Nucleus accumbens (tissue), 56 donors: ENCODE measurements around the gene PLSCR1.
"Not testable (repeated sequence)": the region's sequence is repeated elsewhere in the genome, so short reads cannot be mapped to it uniquely, and the experiment has no call there.

Experiments used
- DNase-seq, 56 donors: peaks; one replicate each; lab custom pipeline; 2025; lab: John Stamatoyannopoulos, UW

The PLSCR1 gene

DNA sequence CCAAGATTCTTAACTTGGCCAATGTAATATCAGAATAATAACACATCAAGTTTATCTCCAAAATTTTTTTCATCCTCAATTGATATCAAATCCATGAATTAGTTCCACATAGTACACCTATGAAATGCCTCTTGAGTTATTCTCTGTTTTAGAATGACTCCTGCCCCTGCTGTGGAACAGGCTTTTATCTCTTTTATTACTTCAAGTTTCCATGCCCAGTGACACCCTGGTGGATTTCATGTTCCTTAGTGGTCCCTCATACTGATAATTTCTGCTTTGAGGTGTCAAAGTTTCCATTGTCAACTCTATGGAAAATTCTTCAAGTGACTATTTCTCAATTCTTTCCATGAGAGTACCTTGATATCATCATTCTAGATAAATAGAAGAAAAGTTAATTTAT is 24.6 kb downstream of the PLSCR1 start:
- no peak for DNase-seq

DNA sequence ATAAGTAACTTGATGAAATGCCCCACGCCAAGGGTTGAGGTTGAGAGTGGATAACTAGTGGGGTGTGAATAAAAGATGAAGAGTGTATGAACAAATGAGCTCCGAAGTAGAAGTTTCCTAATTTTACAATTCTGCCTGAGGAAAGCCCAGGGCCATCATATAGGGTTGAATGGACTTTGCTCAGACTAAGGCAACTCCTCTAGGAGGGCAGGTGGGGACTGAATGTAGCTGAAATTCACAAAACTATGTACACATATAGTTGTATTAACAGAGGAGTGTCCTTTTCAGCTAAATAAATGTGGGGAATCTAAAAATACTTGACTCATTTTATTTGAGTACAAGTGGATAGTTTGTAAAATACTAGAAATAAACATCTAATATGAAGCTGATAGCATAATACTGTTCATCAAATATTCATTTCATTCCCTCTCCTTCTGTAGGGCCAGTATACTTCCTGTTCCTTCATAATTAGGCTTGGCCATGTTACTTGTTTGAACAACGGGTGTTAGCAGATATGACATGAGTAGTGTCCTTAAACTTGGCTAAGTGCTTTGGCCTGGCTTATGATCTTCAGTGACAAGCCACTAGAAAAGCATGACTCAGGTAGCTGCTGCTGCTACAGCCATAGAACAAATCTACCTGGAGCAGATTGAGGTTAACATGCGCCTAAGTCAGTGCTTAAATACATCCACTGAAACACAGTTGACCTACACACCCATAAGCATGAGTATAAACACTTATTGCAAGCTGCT is 26.5 kb downstream of the PLSCR1 start:
- no peak for DNase-seq

DNA sequence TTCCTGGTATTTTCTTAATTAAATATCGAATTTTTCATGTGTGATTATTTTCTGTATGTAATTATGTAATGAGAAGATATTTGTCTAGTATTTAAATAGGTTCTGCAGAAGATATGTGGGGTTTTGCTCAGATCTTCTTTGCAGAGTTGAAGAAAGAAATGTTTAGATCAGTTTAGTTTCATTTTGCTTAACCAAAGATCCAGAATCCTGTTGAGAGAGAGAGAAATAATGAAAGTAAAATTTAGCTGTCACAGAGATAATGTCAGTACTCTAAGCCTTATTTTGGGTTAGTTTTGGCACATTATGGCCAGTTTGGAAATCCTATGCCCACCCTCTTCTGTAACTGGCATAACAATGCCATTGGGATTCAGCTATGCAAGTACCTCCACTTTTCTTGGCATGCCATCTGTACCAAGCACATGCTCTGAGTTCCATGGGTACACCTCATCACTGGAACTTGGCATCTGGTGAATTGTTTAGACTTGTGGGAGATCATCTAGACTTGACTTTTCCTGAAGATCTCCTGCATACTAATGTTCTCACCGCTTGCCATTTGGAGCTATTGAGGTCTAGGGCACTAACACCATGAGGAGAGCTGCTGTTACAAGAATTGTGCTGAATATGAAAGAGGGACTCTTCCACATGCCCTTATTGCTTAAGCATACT is 30.9 kb downstream of the PLSCR1 start:
- no peak for DNase-seq

DNA sequence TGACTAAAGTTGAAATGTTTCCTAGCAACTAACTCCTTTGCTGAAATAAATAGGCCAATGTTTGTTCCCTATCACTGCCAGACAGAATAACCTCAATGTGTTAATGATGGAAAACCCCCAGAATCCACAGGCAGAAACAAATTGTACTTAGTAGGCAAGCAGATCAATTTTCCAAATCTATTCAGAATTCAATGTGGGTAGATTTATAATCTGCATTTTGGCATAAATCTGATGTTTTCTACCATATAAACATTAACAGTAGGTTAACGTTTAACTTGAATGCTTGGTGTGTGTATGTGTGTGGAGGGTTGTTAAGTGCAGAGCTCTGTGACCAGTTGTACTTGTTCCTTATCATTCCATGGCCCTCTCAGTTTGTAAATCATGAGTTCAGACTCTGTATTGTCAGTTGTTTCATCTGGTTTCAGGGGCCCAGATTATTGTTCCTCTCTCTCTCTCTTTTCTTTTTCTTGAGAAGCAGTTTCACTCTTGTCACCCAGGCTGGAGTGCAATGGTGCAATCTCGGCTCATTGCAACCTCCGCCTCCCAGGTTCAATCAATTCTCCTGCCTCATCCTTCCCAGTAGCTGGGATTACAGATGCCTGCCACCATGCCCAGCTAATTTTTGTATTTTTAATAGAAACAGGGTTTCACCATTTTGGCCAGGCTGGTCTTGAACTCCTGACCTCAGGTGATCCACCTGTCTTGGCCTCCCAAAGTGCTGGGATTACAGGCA is 32.8 kb downstream of the PLSCR1 start:
- DNase-seq, result no peak

DNA sequence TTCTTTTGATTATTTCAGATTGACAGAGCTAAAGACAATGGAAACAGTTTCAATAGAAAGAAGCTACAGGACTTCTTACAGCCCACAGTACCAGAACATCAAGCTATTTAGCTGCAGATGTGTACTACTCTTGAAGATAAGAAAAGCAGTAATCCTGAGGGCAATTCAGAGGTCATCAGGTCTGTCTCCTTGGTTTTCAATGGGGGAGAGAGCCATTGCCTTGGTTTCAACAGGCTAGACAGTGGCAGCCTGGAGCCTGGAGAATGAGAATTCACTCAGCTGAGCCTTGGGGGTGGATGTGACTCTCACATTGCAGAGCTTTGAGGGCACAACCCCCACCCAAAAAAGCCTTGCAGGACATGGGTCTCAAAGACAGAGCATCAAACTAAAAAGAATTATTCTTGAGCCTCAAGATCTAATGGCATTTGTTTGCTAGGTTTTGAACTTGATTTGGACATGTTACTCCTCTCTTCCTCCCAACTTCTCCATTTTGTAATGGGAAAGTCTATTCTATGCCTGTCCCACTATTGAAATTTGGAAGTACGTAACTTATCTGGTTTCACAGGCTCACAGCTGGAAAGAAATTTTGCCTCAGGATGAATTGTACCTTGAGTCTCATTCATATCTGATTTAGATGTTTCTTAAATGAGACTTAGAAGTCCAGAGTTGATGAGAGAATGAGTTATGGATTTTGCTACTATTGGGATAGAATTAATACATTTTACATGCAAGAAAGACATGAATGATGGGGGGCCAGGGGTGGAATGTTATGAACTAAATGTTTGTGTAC is 36.9 kb downstream of the PLSCR1 start:
- no peak for DNase-seq

DNA sequence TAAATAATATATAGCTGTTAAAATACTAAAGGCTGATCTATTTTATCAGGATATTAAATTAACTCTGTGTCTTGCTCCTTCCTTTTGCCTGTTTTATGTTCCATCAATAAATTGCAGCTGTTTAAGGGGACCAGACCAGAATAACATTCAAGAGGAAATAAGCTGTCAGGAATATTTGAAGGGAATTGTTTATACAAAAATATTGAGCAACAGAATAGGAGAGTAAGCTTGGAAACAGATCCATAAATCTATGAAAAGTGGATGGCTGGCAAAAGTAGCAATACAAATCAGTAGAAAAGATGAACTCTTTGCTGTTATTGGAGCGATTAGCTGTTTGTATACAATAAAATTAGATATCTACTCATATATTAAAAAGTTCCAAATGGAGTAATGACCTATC is 38.9 kb downstream of the PLSCR1 start:
- no peak for DNase-seq

DNA sequence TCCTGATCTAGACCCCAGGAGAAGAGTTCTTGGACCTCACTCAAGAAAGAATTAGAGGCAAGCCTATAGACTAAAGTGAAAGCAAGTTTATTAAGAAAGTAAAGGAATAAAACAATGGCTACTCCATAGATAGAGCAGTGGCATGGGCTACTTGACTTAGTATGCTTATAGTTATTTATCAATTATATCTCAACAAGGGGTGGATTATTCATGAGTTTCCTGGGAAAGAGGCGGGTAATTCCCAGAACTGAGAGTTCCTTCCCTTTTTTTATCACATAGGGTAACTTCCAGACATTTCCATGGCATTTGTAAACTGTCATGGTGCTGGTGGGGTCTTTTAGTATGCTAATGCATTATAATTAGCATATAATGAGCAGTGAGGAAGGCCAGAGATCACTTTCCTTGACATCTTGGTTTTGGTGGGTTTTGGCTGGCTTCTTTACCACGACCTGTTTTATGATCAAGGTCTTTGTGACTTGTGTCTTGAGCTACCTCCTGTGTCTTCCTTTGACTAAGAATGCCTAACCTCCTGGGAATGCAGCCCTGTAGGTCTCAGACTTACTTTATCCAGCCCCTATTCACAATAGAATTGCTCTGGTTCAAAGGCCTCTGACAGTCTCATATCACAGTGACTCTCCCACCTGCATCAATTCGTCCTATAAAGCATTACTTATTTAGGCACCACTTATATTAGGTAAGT is 39.8 kb downstream of the PLSCR1 start:
- DNase-seq, result no peak

DNA sequence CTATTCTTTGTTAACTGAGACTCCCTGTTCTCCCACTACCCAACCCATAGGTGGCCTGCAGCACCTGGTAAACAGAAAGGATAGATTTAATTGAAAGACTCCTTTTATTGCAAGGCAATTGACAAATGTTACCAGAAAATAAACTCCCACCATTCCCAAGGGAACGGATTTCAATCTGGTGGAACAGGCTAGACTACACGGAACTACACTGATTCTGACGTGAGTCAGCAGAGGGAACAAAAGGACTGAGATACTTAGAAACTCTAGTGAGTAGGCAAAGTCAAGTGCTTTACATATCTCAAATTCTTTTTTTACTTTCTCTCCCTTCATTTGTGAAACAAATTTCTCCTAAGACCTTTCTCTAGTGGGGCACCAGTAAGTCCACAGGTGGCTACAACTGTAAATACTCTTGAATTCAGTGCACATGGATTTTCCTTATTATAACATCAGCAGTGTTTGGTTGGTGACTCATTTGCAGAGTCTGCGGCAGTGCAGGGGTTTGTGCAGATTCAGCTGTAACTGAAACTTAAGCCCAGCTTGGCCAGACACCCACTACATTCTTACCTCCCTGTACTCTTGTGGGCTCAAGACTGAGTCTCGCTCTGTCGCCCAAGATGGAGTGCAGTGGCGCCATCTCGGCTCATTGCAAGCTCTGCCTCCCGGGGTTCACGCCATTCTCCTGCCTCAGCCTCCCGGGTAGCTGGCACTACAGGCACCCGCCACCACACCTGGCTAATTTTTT is 40.8 kb downstream of the PLSCR1 start:
- no peak for DNase-seq

DNA sequence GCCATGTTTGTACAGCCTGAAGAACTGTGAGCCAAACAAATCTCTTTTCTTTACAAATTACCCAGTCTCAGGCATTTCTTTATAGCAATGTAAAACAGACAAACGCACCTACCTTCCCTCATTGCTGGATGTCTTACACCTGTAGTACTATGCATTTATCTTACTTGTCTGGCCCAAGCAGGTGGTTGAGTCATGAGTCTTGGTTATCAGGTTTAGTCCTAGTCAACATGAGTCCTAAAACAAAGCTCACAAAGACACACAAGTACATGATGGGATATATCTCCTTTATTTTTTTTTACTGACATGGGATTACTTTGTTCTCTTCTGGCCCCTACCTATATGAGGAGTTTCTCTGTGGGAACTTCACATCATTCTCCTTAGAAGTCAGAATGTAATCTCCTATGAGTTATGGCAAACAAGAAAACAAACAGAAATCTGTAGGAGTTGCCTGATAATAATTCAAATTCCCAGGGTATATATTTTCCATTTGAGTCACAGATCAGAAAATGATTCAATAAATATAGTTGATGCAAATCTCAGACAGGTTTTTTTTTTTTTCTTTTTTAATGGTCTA is 41.4 kb downstream of the PLSCR1 start:
- DNase-seq, result no peak

DNA sequence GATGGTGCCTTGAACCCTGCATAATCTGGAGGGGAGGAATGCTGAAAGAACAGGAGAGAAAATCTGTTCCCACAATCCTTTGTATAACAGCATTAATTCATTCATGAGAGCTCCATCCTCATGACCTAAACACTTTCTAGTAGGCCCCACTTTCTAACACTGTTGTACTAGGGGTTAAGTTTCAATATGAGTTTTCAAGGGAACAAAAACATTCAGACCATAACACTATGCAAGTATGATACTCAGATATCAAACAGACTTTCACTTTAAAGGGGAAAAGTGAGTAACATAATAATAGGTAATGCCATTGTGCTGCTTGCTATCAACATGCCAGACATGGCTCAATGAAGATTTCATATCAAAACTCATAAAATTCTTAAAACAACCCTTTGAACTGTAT is 42.7 kb downstream of the PLSCR1 start:
- no peak for DNase-seq

DNA sequence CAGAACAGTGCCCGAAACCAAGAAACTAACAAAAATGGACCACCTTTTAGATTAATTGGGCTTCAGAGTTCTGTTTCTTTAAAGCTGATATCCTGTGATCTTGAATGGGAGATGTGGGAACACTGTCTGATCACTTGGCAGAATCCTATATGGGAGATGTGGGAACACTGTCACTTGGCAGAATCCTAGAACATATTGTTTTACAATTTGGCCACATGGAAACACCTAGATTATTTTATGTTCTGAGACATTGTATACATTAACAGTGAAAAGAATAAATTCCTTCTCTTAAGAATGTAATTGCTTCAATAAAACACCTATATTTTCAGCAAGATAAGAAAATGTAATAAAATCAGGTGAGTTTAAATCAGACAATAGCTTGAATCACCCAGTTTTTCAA is 44.7 kb downstream of the PLSCR1 start:
- no peak for DNase-seq

DNA sequence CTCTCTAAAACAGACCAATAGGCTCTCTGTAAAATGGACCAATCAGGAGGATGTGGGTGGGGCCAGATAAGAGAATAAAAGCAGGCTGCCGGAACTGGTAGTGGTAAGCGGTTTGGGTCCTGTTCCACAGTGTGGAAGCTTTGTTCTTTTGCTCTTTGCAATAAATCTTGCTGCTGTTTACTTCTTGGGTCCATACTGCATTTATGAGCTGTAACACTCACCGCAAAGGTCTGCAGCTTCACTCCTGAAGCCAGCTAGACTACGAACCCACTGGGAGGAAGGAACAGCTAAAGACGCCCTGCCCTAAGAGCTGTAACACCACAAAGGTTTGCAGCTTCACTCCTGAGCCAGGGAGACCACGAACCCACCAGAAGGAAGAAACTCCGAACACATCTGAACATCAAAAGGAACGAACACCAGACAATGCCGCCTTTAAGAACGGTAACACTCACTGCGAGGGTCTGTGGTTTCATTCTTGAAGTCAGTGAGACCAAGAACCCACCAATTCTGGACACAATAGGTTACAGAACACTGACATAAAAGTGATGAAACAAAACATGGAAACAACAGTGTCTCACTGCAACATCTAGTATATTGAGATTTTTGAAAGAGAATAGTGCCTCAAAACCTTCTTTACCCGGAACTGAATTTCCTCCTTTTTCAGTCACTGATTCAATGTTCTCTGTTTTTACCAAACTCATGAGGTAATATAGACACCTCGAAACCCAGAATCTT is 46.2 kb downstream of the PLSCR1 start:
- no peak for DNase-seq

DNA sequence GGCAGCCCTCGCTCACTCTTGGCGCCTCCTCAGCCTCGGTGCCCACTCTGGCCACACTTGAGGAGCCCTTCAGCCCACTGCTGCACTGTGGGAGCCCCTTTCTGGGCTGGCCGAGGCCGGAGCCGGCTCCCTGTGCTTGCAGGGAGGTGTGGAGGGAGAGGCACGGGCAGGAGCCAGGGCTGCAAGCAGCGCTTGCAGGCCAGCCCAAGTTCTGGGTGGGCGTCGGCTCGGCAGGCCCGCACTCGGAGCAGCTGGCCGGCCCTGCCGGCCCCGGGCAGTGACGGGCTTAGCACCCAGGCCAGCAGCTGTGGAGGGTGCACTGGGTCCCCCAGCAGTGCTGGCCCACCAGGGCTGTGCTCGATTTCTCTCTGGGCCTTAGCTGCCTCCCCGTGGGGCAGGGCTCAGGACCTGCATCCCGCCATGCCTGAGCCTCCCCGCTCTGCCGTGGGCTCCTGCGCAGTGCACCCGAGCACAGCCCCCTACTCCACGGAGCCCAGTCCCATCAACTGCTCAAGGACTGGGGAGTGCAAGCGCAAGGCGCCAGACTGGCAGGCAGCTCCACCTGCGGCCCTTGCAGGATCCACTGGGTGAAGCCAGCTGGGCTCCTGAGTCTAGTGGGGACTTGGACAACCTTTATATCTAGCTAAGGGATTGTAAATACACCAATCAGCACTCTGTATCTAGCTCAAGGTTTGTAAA is 47.1 kb downstream of the PLSCR1 start:
- DNase-seq, result not testable (repeated sequence)

DNA sequence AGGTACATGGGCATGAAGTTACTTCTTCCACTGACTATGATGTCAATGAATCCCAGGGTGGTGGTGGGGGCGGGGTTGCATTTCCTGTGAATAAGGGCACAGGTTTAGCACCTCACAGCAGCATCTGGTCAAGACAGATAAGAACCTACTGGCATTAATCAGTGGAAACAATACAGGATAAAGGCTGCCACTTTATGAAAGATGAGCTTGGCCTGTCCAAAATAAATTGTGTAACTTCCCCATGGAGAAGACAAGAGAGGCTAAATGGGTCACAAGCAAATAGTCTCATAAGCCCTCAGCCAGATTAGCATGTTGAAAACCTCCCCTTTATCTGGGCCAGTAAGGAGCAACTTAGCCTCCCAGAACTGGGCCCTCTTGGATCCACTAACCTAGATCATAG is 47.7 kb downstream of the PLSCR1 start:
- no peak for DNase-seq

DNA sequence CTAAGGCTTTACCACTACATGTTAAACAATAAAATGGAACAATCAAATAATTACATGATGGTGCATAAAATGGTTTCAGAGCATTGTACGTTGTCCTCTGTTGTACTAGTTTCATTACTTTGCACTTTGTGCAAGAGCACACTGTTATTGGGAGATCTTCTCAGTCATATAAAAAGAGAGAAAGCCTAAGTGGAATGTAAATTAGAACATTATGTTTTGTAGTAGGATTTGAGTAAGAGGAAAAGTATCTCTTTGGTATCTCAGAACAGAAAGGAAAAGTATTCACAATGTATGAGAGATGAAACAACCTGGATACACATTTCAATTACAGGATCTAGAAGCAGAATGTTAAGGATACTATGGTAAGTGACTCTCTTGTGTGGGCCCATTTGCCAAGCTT is 48.2 kb downstream of the PLSCR1 start:
- no peak for DNase-seq

DNA sequence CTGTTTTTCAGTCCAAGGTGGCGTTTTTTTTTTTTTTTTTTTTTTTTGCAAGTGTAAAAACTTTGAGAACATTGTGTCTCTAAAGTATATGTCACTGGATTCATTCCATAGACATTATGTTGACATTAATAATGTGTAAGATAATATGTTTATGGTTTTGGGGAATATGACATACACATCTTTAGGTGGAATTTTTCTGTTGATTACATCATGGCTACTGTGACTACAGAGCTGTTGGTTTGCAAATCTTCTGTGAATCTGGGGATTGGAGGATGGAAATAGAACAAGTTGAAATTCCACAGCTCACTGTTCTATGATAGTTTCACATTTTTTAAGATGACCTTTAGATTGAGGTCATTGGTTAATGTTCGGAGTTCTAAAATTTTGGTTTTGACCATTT is 50.6 kb downstream of the PLSCR1 start:
- no peak for DNase-seq

DNA sequence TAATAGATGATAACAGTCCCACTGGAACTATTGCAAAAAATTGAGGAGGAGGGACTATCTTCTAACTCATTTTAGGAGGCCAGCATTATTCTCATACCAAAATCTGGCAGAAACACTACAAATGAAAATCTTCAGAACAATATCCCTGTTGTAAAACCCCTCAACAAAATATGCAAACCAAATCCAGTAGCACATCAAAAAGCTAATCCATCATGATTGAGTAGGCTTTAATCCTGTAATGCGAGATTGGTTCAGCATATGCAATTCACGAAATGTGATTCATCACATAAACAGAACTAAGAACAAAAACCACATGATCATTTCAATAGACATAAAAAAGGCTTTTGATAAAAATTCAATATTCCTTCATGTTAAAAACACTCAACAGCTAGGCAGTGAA is 51.2 kb downstream of the PLSCR1 start:
- no peak for DNase-seq

DNA sequence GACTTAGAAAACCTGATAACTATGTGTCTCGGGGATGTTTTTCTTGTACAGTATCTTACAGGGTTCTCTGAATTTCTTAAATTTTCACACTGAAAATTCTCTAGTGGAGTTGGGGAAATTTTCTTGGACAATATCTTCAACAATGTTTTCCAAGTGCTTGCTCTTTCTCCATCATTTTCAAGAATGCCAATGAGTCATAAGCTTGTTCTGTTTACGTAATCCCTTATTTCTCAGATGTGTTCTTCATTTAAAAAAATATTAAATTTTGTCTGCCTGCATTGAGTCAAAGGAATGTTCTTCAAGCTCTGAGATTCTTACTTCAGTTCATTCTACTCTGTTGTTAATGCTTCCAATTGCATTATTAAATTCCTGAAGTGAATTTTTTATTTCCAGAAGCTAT is 53.1 kb downstream of the PLSCR1 start:
- no peak for DNase-seq
